GM21825 (cell line): ENCODE data around the gene TMC3.

Source experiments
- ATAC-seq: cut with Tn5 transposase; IDR thresholded peaks from one replicate; pipeline ENCODE4 v1.9.1; 2021; ENCODE audit warnings: mild to moderate bottlenecking, moderate library complexity; ENCODE audit not compliant: unreplicated experiment

Gene TMC3

GRCh38 chr15:81385721-81386076, 11.7 kb upstream of the TMC3 start:
- ATAC-seq, result no peak

GRCh38 chr15:81384891-81385720, 11.1 kb upstream of the TMC3 start:
- ATAC-seq, result no peak

GRCh38 chr15:81381720-81382119, 7.7 kb upstream of the TMC3 start:
- ATAC-seq, result no peak

GRCh38 chr15:81380668-81381067, 6.7 kb upstream of the TMC3 start:
- no peak for ATAC-seq

- ATAC-seq, result no peak
Observed at GRCh38 chr15:81380203-81380602, 6.2 kb upstream of the TMC3 start.

- ATAC-seq, result no peak
Observed at GRCh38 chr15:81379269-81379668, 5.3 kb upstream of the TMC3 start.

GRCh38 chr15:81378443-81378842, 4.4 kb upstream of the TMC3 start:
- no peak for ATAC-seq

- no peak for ATAC-seq
Observed at GRCh38 chr15:81377871-81378270, 3.9 kb upstream of the TMC3 start.

GRCh38 chr15:81376231-81376630, 2.2 kb upstream of the TMC3 start:
- no peak for ATAC-seq

- ATAC-seq, result no peak
Observed at GRCh38 chr15:81375461-81375860, 1.4 kb upstream of the TMC3 start.

- no peak for ATAC-seq
Observed at GRCh38 chr15:81373176-81373575, 837 bp downstream of the TMC3 start.

GRCh38 chr15:81372575-81372974, 1.4 kb downstream of the TMC3 start:
- ATAC-seq, result no peak

GRCh38 chr15:81363718-81364500, 10.1 kb downstream of the TMC3 start:
- no peak for ATAC-seq

- no peak for ATAC-seq
Observed at GRCh38 chr15:81363276-81363675, 10.7 kb downstream of the TMC3 start.

GRCh38 chr15:81362790-81363189, 11.2 kb downstream of the TMC3 start:
- ATAC-seq, result no peak

GRCh38 chr15:81361891-81362290, 12.1 kb downstream of the TMC3 start:
- ATAC-seq, result no peak

- ATAC-seq, result no peak
Observed at GRCh38 chr15:81360491-81360890, 13.5 kb downstream of the TMC3 start.

GRCh38 chr15:81358248-81358647, 15.8 kb downstream of the TMC3 start:
- no peak for ATAC-seq

- no peak for ATAC-seq
Observed at GRCh38 chr15:81357180-81357686, 16.8 kb downstream of the TMC3 start.

GRCh38 chr15:81356252-81356651, 17.8 kb downstream of the TMC3 start:
- ATAC-seq, result no peak

- ATAC-seq, result no peak
Observed at GRCh38 chr15:81351651-81352050, 22.4 kb downstream of the TMC3 start.

- ATAC-seq, result no peak
Observed at GRCh38 chr15:81349271-81349670, 24.7 kb downstream of the TMC3 start.
